Pancreas (tissue), 10 donors: ENCODE measurements around the gene SERPINB11. TPM values are rescaled to one million over a fixed set of nuclear protein-coding genes. Genes with fewer than 3 reads are reported as not detected.

Source experiments
- ATAC-seq, 4 donors: fragments of 200-7000 bp; cut with Tn5 transposase; one replicate each; pipeline versions ENCODE4 v1.8.0 to v1.9.1; 2020; ENCODE audit warnings: mild to moderate bottlenecking in 4 of 4, moderate library complexity in 4 of 4
- DNase-seq, 6 donors: peaks; one replicate each; pipeline ENCODE4 v3.0.0-alpha.2; 2020
- FAIRE-seq: peaks from 2 replicates; lab custom pipeline; 2012; peaks lifted over from hg19 to GRCh38; lab: Jason Lieb, UNC
- H3K27ac ChIP-seq, 4 donors: fragments of 200-600 bp; sonication (generic); 1 replicate in 3 of 4; 2 replicates in 1 of 4; pipeline versions ENCODE4 v1.5.0 to v1.8.0; 2020
- H3K27me3 ChIP-seq, 4 donors: fragments of 200-600 bp; one replicate each; pipeline ENCODE4 v1.8.0; 2021
- H3K36me3 ChIP-seq, 3 donors: fragments of 200-600 bp; sonication (generic) in 1 of 3; one replicate each; pipeline versions ENCODE4 v1.5.0 to v1.8.0; 2020 to 2021
- H3K4me1 ChIP-seq, 3 donors: fragments of 200-600 bp; one replicate each; pipeline ENCODE4 v1.8.0; 2021
- H3K4me3 ChIP-seq, 4 donors: fragments of 200-600 bp; sonication (generic) in 2 of 4; one replicate each; pipeline versions ENCODE4 v1.5.0 to v1.8.0; 2020 to 2021
- H3K9me3 ChIP-seq, 4 donors: fragments of 200-600 bp; one replicate each; pipeline ENCODE4 v1.8.0; 2021
- WGBS, 2 donors: extraction: QIAGEN DNeasy Blood & Tissue Kit; methylation state at CpG; one replicate each; pipeline ENCODE4 v1.1.7; 2013; 5-methylcytosine and 5-hydroxymethylcytosine counted together
- intact Hi-C, 3 donors: fragments of 100-400 bp; cut with DNase I; formaldehyde crosslinking; loops; one replicate each; pipeline versions ENCODE4 v1.11.1 to v1.14.2; 2022
- polyA plus RNA-seq, 2 donors: library from polyadenylated mRNA; stranded (reverse); fragments of 200-250 nt; gene quantifications; one replicate each; pipeline ENCODE4 v1.2.3, GENCODE V29; 2013
- total RNA-seq, 6 donors: library from RNA; stranded (reverse); fragmentation: NEBNext Ultra II Directional in 4 of 6; extraction: Animal tissue kit (Norgen Biotek cat#: 25700) in 4 of 6; gene quantifications; one replicate each; pipeline versions ENCODE4 v1.2.1 to v1.2.4, GENCODE V29; 2021 to 2023
- TF ChIP-seq, protein P1 (sequence below), 4 donors: fragments of 200-600 bp; sonication (generic) in 3 of 4; IDR thresholded peaks; one replicate each; pipeline versions ENCODE4 v1.5.0 to v1.8.0; 2021; ENCODE audit warnings: antibody characterized with exemption in 4 of 4
- donor health status: healthy with polysubstance abuse.
- donor health status: DM: no; HTN: no; CAD: no; lungs with moderate emphysema.
- donor health status: DM: no; HTN: no; CAD: no.
- donor health status: control.
- donor health status: control.
- donor health status: Bipolar disorder and iron deficiency.
- donor health status: DM: yes; HTN: yes; CAD: no.
- donor health status: DM: no; HTN: no; CAD: no.
- donor health status: DM: no; HTN: no; CAD: no.
- donor health status: DM: yes; HTN: yes; CAD: no.

The SERPINB11 gene
- total and polyA plus RNA-seq, 8 donors: not detected

DNA sequence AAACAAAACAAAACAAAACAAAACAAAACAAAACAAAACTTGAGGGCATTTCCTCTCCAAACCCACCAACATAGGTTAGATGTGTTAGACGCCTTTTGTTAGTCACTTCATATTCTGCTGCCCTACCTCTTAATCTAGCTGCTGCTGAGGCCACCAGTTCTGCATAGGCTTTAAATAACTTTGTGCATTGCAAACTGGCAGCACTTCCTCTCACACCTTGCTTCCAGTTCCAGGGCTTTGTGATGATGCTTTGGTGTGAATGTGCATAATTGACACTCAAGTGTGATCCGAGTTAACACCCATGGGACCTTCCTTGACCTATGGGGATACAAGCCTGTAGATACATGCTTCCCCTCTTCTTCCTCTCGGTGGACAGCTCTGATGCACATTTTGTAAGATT is 2.3 kb upstream of the SERPINB11 start:
- Histone ChIP-seq H3K27me3 (peaks cover 0 to 4% (median 0%) of the 10 kb centered on the region in 4 donors), H3K9me3 (no peaks in the 10 kb centered on the region), H3K4me1 (no peaks in the 10 kb centered on the region), H3K4me3 (no peak overlapping the region), H3K27ac (no peak overlapping the region), H3K36me3 (no peaks in the 10 kb centered on the region)
- TF ChIP-seq, protein P1, sequence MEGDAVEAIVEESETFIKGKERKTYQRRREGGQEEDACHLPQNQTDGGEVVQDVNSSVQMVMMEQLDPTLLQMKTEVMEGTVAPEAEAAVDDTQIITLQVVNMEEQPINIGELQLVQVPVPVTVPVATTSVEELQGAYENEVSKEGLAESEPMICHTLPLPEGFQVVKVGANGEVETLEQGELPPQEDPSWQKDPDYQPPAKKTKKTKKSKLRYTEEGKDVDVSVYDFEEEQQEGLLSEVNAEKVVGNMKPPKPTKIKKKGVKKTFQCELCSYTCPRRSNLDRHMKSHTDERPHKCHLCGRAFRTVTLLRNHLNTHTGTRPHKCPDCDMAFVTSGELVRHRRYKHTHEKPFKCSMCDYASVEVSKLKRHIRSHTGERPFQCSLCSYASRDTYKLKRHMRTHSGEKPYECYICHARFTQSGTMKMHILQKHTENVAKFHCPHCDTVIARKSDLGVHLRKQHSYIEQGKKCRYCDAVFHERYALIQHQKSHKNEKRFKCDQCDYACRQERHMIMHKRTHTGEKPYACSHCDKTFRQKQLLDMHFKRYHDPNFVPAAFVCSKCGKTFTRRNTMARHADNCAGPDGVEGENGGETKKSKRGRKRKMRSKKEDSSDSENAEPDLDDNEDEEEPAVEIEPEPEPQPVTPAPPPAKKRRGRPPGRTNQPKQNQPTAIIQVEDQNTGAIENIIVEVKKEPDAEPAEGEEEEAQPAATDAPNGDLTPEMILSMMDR (IDR thresholded peaks at IDR 0.05): no peak
- DNase-seq (no peak), FAIRE-seq (no peak), ATAC-seq (no peak)
- WGBS, 2 donors: 56 to 71% methylated on average over 3 of the region's 3 CpGs
- intact Hi-C loops: no loop called here

DNA sequence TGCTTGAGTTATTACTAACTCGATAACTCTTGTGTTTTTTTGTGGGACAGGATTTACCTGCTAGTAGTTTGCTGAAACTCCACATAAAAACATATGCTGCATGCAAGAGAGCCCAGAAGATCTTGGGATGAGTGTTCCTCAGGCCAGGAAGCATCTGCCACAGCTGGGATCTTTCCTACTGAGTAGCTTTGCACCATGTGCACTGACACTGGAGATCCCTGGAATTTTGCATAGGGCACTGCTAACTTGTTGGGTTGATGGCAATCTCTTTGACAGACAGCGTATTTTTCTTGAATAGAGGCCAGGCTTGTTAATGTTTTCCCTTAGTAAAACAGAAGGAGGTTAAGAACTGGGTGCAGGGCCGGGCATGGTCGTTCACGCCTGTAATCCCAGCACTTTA is 808 bp upstream of the SERPINB11 start:
- Histone ChIP-seq H3K36me3 (no peaks in the 10 kb centered on the region), H3K4me3 (no peak overlapping the region), H3K4me1 (no peaks in the 10 kb centered on the region), H3K27ac (no peak overlapping the region), H3K27me3 (peaks cover 0 to 4% (median 0%) of the 10 kb centered on the region in 4 donors), H3K9me3 (no peaks in the 10 kb centered on the region)
- no peak for ATAC-seq
- WGBS, 2 donors: 25 to 30% methylated on average over 5 of the region's 5 CpGs
- intact Hi-C loops: no loop called here
- DNase-seq: no peak
- no peak for FAIRE-seq
- TF ChIP-seq, protein P1 (IDR thresholded peaks at IDR 0.05): no peak

DNA sequence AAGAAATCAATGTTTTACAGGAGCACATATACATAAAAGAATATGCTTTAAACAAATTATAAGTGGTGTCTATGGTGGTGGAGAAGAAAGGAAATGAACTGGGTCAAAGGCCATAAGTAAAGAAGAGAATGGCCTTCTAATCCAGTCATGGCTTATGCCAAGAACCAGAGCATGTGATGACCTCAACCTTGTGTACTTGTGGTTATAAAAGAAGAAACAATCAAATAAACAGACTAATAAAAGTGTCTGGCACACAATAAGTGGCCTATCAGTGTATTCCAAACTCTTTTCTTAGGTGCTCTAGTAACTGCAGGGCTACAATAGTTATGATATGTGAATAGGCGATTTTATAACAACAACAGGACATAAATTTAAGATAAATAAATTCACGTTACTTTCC is 2.6 kb downstream of the SERPINB11 start:
- FAIRE-seq: no peak
- Histone ChIP-seq H3K9me3 (no peaks in the 10 kb centered on the region), H3K36me3 (no peaks in the 10 kb centered on the region), H3K4me1 (no peaks in the 10 kb centered on the region), H3K4me3 (no peak overlapping the region), H3K27ac (no peak overlapping the region), H3K27me3 (no peaks in the 10 kb centered on the region)
- 50 to 75% methylated on average over 2 of the region's 2 CpGs for WGBS, 2 donors
- intact Hi-C loops: no loop called here
- no peak for ATAC-seq
- no peak for DNase-seq
- TF ChIP-seq, protein P1 (IDR thresholded peaks at IDR 0.05): no peak

DNA sequence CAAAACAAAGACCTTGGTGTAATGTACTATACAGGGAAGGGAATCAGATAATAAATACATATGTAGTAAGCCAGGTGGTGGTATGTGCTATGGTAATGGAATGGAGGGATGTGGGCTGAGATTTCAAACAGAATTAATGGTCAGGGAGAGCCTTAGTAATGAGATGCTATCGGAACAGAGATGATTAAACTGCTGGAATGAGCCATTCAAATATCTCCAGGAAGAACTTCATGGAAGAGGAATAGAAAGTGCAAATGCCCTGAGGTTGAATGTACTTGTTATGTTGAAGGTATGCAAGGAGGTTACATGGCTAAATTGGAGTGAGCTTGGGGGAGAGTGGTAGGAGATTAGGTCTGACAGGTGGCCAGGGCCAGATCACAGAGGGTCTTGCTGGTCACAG is 5.1 kb downstream of the SERPINB11 start:
- DNase-seq: no peak

DNA sequence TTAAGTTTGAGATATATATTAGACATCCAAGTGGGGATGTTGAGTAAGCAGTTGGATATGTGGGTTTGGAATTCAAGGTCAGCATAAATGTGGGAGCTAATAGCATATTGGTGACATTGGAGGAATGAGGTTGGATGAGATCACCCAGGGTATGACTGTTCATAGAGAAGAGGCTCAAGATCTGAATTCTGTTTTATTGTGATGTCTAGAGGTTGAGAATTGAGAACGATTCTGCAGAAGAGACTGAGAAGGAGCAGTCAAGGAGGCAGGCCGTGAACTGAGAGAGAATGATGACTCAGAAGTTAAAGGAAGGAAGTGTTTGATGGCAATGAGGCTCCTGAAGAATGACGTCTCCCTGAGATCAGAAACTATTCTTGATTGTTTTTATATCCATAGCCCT is 5.9 kb downstream of the SERPINB11 start:
- no peaks in the 10 kb centered on the region for H3K9me3 ChIP-seq
- TF ChIP-seq, protein P1 (IDR thresholded peaks at IDR 0.05): no peak
- no peaks in the 10 kb centered on the region for H3K27me3 ChIP-seq
- H3K36me3 ChIP-seq: no peaks in the 10 kb centered on the region
- no peak overlapping the region for H3K4me3 ChIP-seq
- intact Hi-C loops: no loop called here
- FAIRE-seq (no peak), DNase-seq (no peak), ATAC-seq (no peak)
- WGBS, 2 donors: 52 to 57% methylated on average over 3 of the region's 3 CpGs
- no peaks in the 10 kb centered on the region for H3K4me1 ChIP-seq
- H3K27ac ChIP-seq: no peak overlapping the region

More for the DNA sequence above, 5.1 kb downstream of the SERPINB11 start:
- H3K4me3 ChIP-seq: no peak overlapping the region
- no peaks in the 10 kb centered on the region for H3K9me3 ChIP-seq
- FAIRE-seq: no peak
- no peaks in the 10 kb centered on the region for H3K36me3 ChIP-seq
- 41 to 63% methylated on average over 1 of the region's 1 CpG for WGBS, 2 donors
- H3K27me3 ChIP-seq: no peaks in the 10 kb centered on the region
- TF ChIP-seq, protein P1 (IDR thresholded peaks at IDR 0.05): no peak
- no peak overlapping the region for H3K27ac ChIP-seq
- H3K4me1 ChIP-seq: no peaks in the 10 kb centered on the region
- intact Hi-C loops: no loop called here
- ATAC-seq: no peak
